GM19372 (cell line): Measurements from ENCODE around the gene CCDC197.

Source experiments
- ATAC-seq: cut with Tn5 transposase; IDR thresholded peaks from one replicate; pipeline ENCODE4 v1.9.1; 2021; ENCODE audit warnings: mild to moderate bottlenecking, low read depth, moderate library complexity; ENCODE audit not compliant: unreplicated experiment

Gene CCDC197

DNA sequence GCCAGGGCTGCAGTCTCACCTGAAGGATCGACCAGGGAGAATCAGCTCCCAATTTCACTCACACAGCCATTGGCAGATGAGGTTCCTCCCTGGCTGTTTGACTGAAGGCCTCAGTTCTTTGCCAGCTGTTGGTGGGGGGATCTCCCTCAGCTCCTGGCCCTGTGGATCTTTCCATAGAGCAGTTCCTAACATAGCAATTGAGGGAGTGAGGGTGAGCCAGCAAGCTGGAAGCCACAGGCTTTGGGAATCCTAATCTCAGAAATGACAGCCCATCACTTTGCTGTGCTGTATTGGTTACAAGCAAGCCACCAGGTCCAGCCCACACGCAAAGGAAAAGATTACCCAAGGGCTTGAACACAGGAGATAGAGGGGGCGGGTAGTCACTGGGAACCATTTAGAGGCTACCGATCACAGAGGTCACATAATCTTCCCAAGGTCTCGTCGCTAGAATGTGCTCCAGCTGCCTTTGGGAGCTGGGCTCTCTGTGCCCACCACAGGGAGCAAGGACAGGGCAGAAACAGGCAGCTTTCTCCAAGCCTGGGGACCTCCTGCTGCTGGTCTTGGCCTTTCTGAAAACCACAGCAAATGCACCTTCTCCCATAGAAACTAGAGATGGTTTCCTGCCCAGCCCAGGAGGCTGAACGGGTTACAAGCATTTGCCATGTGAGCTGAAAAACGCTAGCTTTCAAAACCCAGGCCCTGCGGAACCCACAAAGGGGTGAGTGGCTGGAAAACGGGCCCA lies 24.5 kb downstream of the CCDC197 start:
- ATAC-seq: no peak

DNA sequence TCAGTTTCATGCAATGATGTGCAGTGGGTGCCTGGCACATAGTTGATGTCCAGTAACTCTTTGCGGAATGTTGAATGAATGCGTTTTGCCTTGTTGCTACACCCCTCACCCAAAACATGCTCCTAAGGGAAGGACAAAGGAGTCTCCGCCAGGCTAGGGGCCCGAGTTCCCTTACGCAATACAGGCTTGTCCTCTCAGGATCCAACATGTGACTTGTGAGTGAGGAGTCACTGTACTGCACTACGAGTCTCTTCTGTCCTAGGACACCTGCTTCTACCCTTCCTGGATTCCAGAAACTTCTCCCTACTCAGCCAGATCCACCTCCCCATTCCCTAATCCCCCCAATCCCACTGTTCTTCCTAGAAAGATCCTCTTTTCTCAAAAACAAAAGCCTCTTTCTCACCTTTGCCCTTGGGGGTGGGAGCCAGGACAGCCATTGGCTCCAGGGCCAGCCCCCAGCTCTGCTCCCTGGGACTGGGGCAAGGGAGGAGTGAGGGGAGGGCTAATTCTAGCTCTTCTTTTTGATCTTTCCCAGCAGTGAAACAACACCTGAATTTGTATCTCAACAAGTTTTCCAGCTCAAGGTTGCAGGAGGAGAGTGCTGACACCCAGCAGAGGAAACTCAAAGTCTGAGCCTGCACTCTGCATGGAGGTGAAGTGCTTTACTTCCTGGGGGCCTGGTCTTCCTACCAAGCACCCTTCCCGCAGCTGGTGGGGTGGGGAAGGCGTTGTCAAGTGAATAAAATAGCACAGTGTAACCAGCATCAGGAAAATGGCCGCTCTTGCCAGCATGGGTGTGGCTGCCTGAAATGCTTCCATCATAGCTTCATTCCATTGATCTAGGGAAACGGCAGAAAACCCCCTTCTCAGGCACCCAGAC lies 25.7 kb downstream of the CCDC197 start:
- no peak for ATAC-seq

- no peak for ATAC-seq
Observed at GRCh38 chr14:94024549-94024948, 27.4 kb downstream of the CCDC197 start.

DNA sequence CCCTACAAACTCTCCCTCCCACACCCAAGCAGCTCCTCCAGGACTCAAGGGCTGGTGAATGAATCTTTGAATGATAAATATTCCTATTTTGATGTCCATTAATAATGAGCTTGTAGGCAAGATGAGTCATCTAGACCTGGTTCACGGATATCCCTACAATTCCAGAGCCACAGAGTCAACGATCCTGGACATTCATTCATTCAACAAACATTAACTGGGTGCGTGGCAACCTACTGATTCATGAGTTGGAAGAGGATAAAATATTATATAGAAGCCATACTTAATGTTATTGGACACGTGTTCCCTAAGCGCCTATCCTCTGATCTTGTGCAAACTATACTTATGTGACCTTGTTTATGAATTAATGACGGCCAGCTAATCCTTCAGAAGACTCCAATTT lies 28.6 kb downstream of the CCDC197 start:
- no peak for ATAC-seq

GRCh38 chr14:94026173-94026888 lies 29.2 kb downstream of the CCDC197 start, which contains the start of gene OTUB2:
TSS of gene OTUB2 (plus strand) at chr14:94026340. CDS start at chr14:94026538, 198 bp downstream.
- peak; percentile 100 for ATAC-seq

DNA sequence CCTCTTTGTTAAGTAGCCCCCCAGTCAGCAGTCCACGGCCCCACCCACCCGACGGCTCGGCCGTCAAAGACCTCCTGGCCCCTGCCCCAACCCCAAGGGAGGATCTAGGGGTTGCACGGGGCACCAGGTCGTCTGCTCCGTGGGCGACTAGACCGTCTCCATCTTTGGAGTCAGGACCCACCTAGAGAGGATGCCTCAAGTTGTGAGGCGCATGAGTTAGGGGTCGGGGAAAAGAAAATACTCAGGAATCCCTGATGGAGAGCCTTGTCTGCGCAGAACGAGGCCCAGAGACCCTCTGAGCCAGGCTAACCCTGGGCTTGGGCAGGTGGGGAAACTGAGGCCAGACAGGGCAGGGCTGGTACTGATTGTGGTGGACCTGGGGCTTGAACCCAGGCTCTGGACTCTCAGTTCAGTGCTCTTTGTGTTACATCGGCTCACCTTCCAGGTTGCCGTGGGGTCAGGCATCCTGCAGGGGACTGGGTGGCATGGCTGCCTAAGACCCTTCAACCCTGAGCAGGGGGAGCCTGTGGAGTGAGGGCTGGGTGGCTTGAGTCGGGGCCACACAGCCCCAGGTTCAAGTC lies 29.9 kb downstream of the CCDC197 start:
- ATAC-seq: no peak

GRCh38 chr14:94027566-94028449 lies 30.7 kb downstream of the CCDC197 start:
- no peak for ATAC-seq

DNA sequence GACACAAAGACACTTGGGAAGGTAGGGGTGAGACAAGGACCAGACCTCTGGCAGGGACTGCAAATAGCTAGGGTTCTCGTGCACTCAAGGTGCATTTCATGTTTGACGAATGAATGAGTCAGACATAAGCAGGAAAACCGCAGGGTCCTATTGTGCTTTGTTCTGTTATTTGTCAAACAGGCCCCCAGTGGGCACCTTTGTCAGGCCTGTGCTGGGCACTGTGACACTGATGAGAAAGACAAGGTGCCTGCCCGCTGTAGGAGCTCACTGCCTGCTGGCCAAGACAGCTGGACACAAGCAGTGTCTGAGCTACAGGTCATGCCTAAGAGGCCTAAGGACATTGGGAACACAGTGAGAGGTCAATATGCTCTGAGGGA lies 31.3 kb downstream of the CCDC197 start:
- no peak for ATAC-seq

GRCh38 chr14:94029265-94029664 lies 32.2 kb downstream of the CCDC197 start:
- no peak for ATAC-seq

GRCh38 chr14:94029671-94030203 lies 32.6 kb downstream of the CCDC197 start:
- ATAC-seq: no peak

GRCh38 chr14:94030571-94030970 lies 33.5 kb downstream of the CCDC197 start:
- ATAC-seq: no peak

- ATAC-seq: no peak
Observed at GRCh38 chr14:94031161-94031882, 34.2 kb downstream of the CCDC197 start.

DNA sequence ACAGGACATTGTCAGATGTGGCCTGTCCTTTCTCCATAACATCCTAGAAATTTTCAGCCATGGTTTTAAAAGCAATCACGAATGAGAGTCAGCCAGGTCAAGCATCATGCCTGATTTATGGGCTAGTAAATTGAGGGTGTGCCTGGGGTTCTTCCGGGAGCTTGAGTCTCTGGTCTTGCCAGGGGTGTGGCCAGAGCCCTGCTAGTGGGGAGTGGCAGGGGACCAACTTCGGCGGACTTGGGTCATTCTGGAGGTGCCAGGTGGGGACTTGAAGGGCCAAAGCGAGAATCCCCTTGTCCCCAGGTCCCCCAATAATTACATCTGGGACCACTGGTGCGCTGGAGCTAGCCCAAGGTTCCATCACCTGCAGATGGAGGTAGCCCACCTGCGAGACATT lies 34.8 kb downstream of the CCDC197 start:
- ATAC-seq: no peak

- no peak for ATAC-seq
Observed at GRCh38 chr14:94034886-94035285, 37.8 kb downstream of the CCDC197 start.

- peak; percentile 90 for ATAC-seq
Observed at GRCh38 chr14:94036313-94037167, 39.4 kb downstream of the CCDC197 start.

GRCh38 chr14:94037954-94038353 lies 40.9 kb downstream of the CCDC197 start:
- no peak for ATAC-seq

- no peak for ATAC-seq
Observed at GRCh38 chr14:94038510-94038909, 41.4 kb downstream of the CCDC197 start.
